Cerebellar nuclear complex (tissue), 1 donor: ENCODE measurements around the gene CNTNAP2.
"Not testable (repeated sequence)": the region's sequence is repeated elsewhere in the genome, so short reads cannot be mapped to it uniquely, and the experiment has no call there.

ENCODE experiments used
- DNase-seq, 2 experiments: peaks; one replicate each; lab custom pipeline; 2025; lab: John Stamatoyannopoulos, UW

CNTNAP2 gene

DNA sequence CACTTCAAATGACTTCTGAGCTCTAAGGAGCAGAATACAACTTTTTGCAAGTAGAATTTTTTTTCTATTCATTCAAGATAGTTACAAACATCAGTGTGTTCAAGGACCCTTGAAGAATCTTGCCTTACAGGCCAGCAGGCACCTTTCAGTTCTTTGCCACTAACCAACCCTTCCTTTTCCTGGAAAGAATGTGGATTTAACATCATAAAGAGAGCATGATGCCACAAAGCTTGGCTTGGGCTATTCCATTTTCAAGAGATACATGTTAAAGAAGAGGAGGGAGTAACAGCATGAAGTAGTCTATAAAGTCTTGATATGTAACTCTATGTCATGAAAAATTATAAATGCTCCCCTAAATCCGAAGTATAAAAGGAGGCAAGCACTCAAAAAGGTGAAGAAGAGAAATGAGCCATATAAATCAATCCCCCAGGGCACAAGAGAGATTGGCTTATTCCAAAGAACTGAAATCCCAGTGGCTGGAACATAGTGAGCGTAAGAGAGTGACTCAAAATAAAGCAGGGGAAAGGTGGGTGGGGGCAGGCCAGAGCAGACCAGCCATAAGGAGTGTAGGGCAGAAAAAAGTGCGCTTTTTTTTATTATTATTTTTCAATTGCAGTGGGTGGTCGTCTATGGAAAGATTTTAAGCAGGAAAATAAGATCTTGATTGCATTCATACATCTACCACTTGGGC is 1448.3 kb downstream of the CNTNAP2 start:
- no peak for DNase-seq

DNA sequence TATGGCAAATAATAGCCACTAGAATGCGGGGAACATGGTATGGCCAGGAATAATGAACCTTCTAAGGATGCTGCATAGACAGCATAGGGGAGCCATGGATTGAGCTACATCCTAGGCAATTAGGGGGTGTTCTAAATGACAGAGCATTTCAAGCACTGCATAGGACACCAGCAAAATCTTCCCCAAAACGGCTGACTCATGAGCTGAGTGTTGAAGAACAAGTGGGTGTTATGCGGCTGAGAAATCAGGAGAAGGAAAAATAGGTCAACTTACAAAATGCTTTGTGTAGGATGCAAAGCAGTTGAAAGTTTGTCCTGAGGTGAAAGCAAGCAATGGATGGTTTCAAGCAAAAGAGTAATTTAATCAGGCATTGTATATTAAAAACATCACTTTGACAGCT is 1450.4 kb downstream of the CNTNAP2 start:
- no peak for DNase-seq

DNA sequence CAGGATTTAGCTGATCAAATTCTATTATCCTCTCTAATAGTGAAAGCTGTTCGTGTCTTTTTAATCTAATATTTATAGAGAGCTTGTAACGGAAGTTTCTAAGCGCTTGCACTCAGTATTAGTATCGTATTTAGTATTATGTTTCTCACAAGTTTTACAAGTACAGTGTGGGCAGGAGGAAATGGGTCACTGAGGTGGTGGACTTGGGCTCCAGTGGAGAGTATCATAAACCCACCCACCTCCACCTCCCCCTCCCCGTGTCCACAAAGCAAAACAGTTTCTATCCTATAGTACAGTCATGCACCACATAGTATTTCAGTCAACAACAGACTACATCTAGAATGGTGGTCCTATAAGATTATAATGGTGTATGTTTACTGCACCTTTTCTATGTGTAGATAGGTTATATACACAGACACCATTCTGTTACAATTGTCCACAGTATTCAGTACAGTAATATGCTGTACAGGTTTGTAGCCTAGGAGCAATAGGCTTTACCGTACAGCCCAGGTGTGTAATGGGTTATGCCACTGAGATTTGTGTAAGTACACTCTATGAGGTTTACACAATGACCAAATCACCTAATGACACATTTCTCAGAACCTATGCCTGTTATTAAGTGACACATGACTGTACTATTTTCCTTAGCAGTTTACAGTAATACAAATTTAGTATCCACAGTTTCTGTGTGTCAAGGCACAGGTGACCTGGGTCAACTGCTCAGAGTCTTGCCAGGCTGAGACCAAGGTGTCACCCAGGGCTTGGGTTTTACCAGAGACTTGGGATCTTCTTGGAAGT is 1452.7 kb downstream of the CNTNAP2 start:
- DNase-seq = no peak

DNA sequence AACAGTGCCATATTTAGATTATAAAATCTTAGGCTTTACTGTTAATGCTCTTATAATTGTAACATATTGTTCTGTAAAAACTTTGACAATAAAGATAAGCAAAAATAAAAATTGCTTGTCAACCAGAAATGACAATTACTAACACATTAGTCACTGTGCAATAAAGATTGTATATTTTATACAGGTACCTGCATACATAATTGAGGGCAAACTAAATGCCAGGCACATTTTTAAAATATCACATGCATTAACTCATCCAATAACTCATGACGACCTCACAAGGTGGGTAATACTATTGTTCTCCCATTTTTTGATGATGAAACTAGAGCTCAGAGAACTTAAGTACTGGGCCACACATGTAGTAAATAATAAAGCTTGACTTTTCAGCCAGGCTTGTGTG is 1453.8 kb downstream of the CNTNAP2 start:
- DNase-seq = no peak

DNA sequence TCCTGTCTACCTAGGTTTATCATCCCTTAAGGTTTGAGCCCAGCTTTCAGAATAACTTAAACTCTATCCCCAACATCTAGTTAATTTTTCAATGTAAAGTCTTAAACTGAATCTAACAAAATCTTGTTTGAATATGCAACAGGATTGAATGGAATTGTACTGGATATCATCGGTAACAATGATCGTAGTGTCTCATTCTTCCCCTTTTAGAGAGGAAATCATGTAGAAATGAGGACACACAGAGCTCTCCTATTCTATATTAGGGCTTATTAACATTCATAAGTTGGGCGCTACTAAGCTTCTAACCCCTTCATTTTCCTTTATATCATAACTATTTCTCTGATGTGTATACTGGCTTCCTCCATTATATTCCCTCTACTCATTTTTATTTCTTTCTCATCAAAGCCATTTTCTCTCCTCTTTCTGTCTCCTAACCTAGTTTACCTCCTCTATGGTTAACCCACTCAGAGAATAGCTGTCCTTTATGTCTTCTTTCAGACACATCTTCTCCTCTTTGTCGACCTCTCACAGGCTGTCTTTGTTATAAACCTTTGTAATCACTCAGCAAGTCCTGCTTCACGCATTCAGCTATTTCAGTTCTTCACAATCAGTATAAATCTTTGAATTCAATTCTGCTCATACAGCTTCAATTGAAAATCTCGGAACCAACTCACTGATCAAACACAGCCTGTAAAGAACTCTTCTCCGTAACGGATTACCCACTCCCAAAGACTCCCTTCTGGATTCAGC is 1455.0 kb downstream of the CNTNAP2 start:
- DNase-seq = no peak

DNA sequence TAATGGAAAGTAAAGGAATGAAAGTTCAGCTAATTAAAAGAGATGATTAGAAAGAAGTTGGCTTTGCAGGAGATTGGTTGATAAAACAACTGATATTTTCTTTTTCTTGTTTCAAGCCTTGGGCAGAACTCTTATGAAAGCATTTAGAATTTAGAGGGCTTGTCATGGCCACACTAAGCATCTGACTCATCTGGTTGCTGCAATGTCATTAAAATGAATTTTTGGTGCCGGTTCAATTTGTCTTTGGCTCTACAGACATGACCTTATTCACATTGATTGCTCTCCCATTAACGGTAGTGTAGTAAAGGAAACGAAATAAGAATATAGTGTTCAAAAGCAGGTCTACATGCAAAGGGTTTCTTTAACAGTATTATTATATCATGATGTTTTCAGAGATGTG is 1461.6 kb downstream of the CNTNAP2 start:
- DNase-seq = no peak

DNA sequence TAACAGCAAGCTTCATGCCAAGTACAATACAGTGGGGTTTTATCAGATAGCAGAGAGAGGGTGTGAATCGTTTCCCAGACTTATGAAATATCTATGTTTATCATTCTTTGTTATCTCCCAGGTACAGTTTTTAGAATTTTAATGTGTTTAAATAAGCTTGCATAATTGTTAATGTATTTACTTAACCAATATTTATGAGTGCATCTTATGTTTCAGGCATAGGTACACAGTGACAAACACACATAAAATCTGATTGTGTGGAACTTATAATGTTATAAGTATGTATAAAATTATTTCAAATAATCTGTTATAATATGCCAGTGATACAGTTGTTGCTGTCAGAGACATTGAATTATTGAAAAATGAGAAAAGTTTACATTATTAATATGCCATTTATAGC is 1462.5 kb downstream of the CNTNAP2 start:
- DNase-seq = no peak

DNA sequence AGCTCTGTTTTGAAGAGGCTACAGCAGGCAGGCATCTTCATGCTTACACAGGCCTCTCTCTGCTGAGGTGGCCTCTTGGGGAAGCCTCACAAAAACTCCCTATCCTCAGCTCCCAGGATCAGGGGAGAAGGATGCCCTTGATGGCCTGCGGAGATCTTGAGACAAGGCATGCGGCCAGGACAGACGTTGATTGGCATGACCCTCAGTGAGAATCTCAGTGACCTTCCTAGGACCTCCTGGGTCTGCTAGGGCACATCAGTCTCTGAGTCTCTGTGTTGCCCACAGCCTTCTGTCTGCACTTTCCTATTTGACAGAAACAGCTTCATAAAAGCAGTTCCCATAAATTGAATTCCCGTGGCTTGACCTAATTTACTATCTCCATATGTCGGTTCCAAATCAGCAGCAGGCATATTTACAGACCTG is 1468.2 kb downstream of the CNTNAP2 start:
- DNase-seq = no peak

DNA sequence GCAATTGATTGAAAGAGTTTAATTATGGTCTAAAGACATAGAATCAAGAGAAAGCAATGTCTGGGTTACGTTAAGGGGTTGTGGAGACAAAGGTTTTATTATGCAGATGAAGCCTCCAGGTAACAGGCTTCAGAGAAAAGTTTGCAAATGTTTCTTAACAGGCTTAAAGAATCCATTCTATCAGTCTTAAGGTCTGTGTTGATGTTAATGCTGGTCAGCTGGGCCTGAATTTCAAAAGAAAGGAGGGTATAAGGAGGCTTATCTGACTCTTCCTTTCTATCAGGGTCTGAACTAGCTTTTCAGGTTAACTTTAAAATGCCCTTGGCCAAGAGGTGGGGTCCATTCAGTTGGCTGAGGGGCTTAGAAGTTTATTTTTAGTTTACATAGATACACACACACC is 1469.5 kb downstream of the CNTNAP2 start:
- no peak for DNase-seq

DNA sequence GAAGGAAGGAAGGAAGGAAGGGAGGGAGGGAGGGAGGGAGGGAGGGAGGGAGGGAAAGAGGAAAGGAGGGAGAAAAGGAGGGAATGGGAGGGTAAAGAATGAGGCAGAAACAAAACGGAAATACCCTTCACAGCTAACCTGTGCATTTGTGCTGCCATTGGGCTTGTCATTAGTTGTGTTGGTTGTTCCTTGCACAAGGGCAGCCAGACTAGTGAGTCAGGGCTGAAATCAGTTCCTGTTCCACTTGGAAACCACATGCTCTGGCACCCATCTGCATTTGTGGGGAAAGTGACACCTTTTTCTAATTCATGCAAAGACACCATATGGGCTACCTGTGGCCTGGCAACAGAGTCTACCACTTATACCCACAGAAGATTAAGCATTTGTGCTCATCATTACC is 1469.9 kb downstream of the CNTNAP2 start:
- peak in 1 of 2 experiments; percentile 13 for DNase-seq

DNA sequence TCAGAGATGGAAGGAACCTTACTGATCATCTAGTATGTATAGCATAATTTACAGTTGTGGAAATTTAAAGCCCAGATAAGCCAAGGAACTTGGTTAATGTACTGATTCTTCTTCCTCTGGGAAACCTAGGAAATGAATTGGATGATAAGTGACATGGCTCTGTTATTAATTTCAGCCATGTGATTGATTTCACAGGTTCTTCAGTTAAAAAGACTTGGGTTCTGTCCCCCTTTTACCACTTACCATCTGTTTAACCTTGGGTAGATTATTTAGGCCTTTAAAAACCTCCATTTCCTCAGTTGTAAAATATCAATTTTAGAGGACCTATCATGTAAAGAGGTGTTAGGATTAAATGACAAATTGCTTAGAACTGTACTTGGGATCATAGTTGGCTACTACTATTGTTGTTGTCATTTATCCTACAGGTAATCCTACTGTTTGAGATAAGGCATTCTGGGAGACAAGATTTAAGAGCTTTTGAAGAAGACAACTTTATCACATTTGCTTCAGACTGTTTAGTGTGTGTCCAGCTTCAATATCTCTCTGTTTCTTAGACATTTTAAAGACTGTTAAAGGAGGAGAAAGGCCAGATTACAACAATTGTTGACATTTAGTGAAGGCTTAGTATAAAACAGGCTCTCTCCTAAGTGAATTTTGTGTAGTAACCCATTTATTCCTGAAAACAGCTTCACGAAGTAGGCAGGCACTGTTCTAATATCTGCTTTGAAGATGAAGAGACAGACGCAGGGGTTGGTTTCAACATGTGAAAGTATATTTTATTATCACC is 1476.9 kb downstream of the CNTNAP2 start:
- no peak for DNase-seq

DNA sequence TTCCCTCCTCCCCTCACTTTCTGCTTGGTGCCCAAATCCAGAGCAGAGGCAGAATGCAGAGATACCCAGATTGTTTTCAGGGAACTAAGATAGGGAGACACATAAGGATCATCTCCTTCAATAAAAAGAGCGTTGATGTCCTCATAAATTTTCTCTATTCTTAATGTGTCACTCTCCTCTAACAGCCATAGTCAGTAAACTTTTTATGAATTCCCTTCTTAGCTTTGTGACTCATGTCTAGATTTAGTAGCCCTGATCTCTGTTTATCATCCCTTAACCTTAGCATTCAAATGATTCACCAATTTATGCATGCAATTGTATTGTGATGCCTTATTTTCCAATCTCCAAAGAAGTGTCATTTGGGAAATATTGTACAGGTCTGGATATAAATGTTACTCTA is 1478.4 kb downstream of the CNTNAP2 start:
- no peak for DNase-seq

DNA sequence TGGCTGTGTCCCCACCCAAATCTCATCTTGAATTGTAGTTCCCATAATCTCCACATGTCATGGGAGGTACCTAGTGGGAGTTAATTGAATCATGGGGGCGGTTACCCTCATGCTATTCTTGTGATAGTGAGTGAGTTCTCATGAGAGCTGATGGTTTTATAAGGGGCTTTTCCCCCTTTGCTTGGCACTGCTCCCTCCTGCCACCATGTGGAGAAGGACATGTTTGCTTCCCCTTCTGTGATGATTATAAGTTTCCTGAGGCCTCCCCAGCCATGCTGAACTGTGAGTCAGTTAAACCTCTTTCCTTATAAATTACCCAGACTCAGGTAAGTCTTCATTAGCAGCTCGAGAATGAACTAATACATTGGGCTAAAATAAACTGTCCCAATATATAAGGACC is 1482.1 kb downstream of the CNTNAP2 start:
- DNase-seq = not testable (repeated sequence)

DNA sequence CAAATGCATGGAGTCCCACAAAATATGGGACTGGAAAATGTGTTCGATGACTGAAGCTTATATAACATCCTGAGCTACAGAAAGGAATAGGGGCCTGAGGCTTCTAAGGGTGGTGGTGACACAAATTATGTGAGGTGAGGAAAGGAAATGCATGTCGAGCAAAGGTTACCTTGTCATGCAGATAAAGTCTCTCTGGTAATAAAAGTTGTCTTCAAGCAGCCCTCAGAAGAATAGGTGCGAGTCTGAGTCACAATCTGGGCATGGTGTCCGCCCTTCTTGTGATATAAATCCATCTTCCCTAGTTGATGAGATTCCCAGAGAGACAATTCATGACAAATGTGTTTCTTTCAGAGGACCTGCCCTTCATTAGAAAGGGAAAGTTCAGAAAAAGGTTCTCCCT is 1488.7 kb downstream of the CNTNAP2 start:
- no peak for DNase-seq

DNA sequence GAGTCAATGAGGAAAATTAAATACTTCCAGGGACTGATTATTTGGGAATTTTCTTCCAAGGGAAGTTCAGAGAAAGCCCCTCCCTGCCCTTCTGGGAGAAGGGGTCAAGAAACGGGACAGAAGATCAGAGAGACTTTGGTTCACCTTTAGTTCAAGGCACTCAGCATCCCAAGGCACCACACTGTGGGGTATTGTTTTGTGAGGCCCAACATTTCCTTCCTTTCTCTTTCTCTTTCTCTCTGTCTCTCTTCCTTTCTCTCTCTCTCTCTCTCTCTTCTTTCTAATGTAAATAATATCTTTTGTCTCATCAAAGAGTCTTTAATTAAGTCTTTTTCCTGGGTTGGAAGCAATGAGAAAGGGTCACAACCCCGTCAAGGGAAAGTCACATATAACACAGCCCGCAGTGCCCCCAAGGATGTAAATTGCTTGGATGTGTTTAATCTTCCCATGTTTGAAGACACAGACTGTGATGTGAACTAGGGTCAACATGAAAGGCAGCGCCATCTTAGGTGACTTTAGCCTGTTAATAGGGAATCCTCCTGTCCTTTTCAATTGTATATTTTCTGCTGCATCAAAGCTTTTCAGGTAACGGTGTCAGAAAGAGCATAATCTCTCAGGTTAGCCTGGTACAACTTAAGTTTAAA is 1490.7 kb downstream of the CNTNAP2 start:
- DNase-seq = no peak

DNA sequence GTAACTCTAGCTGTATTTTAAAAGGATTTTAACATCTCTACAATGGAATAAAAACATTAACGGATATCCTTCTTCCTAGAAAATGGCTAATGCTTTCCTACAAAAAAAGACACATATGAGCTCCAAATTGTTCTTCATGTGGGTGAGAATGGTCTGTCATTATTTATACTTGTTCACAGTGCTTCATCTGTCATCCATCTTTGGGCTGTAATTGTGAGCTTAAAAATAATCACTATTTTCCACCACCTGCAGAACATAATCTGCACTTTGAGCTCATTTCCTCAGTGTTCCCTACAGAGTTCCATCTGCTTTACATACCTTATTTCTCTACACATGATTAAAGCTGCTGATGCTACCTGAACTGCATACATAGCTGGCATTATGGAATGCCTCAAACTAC is 1494.8 kb downstream of the CNTNAP2 start:
- DNase-seq = no peak

DNA sequence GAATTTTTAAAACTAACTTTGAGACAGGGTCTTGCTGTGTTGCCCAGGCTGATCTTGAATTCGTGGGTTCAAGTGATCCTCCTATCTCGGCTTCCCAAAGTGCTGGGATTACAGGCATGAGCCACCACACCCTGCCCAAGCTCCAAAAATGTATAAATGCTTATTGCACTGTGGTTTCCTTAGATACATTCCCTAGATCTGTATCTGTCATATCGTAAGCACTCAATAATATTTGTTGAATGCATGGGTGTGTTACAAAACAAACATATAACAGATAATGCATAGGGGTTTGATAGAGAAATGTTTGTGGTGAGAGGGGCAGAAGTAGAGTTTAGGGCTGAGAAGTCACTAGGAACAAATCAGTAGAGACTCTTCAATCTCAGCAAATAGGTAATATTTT is 1518.7 kb downstream of the CNTNAP2 start:
- no peak for DNase-seq

DNA sequence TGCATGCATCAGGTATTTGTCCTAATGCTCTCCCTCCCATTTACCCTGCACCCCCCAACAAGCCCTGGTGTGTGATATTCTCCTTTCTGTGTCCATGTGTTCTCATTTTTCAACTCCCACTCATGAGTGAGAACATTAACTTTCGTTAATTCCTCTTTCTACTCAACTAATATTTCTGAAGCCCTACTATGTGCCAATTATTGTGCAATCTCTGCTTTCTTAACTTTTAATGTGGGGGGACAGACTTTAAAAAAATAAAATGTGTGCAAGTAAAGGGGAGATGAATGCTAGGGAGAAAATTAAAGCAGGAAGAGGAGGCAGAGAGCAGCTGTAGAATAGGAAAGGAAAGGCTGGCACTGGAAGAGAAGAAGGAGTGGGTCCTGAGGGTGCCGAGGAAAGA is 1520.0 kb downstream of the CNTNAP2 start:
- no peak for DNase-seq

DNA sequence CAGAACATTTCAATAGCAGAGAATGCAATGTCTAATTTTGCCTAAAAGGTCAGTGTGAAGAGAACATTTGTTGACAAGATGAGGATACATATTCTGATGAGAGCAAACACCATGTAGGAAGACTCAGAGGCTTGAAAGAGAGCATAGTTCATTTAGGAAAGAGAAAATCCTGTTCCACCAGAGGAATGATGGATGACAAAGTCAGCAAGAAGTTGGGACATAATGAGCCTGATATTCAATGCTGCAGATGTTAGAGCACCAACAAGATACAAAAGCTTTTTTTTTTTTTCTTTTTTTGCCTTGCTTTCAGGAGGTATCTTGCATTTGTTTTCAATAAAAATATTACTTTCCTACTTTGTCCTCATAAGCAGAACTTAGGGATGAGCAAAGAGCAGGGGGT is 1522.0 kb downstream of the CNTNAP2 start:
- DNase-seq = no peak

DNA sequence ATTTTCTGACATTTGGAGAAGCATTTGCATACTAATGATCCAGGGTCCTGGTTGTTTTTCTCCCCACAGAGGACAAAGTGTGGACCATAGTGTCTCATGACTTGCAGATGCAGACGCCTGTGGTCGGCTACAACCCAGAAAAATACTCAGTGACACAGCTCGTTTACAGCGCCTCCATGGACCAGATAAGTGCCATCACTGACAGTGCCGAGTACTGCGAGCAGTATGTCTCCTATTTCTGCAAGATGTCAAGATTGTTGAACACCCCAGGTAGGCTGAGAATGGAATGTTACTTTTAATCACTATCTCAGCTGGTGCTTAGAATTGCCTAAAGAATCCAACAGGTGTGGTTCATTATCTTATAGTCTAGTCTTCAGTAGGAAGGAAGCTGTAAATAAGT is 1522.4 kb downstream of the CNTNAP2 start:
- no peak for DNase-seq

DNA sequence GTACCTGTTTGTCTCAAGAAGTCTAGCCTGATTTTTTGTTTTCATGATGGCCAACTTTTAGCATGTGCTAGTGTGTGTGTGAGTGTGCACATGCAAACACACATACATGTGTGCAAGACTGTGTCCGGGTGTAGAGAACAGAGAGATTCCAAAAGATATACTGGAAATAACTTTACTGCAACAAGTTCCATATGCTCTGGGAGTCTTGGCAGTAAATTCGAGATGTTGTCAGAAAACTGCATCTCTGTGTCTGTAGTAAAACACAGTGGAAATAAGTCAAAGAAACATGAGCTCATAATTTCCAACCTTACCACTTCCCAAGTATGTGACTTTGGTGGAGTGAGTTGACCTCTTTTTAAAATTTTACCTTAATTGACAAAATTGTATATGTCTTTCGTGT is 1523.2 kb downstream of the CNTNAP2 start:
- no peak for DNase-seq

DNA sequence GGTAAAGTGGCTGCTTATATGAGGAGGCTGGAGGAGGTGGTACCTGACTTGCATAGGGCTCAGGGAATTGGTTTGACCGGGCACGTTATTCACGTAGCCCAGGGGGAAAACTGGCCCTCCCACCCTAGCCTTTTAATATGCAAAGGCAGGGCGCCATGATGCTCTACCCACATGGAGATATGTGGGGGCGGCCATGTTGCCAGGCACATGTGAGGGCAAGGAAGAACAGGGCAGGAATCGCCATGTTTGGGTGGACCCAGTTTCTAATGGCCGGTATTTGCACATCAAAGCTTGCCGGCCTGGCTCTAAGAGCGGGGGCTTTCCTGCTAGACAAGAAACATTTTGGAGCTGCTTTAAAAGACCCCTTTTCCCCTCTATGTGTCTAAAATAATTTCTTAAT is 1524.2 kb downstream of the CNTNAP2 start:
- DNase-seq = no peak
